ENCODE results near the gene PHYKPL. TPM values are rescaled to one million over a fixed set of nuclear protein-coding genes. Genes with fewer than 3 reads are reported as not detected.

PHYKPL gene
- total and polyA plus RNA-seq, 2 of the 13 experiments (the other 11 are each of a cell fraction or from before 2014, with no cell fraction given) = 18.0 to 78.6 TPM

DNA sequence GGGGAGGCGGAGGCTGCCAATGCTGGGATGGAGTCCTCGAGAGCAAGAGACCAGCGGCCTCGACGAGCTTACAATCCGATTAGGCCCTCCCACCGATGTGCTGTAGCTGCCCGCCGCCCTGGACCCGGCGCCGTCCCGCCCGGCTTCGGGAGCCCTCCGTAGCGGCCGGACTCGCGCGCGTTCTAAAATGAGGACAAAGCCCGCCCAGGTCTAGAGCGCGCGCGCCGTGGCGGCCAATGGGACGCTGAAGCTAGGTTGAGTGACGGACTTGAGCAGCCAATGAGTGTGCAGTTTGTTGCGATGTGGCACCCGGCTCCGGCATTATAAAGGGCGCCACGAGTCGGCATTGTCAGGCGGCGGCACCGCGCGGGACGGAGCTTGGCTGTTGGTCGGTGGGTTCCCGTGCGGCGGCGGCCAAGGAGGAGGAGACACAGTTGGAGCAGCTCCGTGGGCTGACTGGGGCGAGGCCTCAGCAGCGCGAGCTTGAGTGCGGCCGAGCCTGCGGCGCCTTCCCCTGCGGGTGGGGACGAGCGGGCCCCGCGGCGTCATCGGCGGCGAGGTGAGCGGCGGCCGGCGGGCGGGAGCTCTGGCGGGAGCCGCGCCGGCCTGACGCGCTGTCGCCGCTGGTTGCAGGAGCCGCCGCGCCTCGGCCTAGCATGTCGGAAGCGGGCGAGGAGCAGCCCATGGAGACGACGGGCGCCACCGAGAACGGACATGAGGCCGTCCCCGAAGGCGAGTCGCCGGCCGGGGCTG lies 28.2 kb downstream of the PHYKPL start, which contains the start of gene HNRNPAB (continued):
- TF ChIP-seq MAZ (IDR thresholded peaks at IDR 0.05; ENCODE audit: borderline replicate concordance, low read depth, low read length) = no peak
- peak; percentile 57 for TF ChIP-seq MAZ (CRISPR knock-in tag; IDR thresholded peaks at IDR 0.05; ENCODE audit: low read depth)
- no peak for TF ChIP-seq ZNF850 (CRISPR knock-in tag; conservative IDR thresholded peaks at IDR 0.05)
- TF ChIP-seq, protein P1, sequence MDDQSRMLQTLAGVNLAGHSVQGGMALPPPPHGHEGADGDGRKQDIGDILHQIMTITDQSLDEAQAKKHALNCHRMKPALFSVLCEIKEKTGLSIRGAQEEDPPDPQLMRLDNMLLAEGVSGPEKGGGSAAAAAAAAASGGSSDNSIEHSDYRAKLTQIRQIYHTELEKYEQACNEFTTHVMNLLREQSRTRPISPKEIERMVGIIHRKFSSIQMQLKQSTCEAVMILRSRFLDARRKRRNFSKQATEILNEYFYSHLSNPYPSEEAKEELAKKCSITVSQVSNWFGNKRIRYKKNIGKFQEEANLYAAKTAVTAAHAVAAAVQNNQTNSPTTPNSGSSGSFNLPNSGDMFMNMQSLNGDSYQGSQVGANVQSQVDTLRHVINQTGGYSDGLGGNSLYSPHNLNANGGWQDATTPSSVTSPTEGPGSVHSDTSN (CRISPR knock-in tag; IDR thresholded peaks at IDR 0.05; ENCODE audit: borderline replicate concordance) = peak; percentile 97; the same call in 1 of the 2 replicates
- no peak for TF ChIP-seq ZNF460 (CRISPR knock-in tag; IDR thresholded peaks at IDR 0.05; ENCODE audit: borderline replicate concordance)
- peak; percentile 100 for TF ChIP-seq SP2 (CRISPR knock-in tag; IDR thresholded peaks at IDR 0.05)
- TF ChIP-seq, protein P2, sequence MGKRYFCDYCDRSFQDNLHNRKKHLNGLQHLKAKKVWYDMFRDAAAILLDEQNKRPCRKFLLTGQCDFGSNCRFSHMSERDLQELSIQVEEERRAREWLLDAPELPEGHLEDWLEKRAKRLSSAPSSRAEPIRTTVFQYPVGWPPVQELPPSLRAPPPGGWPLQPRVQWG (CRISPR knock-in tag; IDR thresholded peaks at IDR 0.05; ENCODE audit: borderline replicate concordance, low read depth) = no peak
- TF ChIP-seq HMG20B (CRISPR knock-in tag; conservative IDR thresholded peaks at IDR 0.05) = peak; percentile 57
- TF ChIP-seq, protein P3, sequence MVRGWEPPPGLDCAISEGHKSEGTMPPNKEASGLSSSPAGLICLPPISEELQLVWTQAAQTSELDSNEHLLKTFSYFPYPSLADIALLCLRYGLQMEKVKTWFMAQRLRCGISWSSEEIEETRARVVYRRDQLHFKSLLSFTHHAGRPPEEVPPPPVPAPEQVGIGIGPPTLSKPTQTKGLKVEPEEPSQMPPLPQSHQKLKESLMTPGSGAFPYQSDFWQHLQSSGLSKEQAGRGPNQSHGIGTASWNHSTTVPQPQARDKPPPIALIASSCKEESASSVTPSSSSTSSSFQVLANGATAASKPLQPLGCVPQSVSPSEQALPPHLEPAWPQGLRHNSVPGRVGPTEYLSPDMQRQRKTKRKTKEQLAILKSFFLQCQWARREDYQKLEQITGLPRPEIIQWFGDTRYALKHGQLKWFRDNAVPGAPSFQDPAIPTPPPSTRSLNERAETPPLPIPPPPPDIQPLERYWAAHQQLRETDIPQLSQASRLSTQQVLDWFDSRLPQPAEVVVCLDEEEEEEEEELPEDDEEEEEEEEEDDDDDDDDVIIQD (CRISPR knock-in tag; IDR thresholded peaks at IDR 0.05; ENCODE audit: low read depth) = no peak
- peak; percentile 65; the same call in 1 of the 2 replicates for TF ChIP-seq SALL1 (CRISPR knock-in tag; IDR thresholded peaks at IDR 0.05)
- TF ChIP-seq ZNF83 (CRISPR knock-in tag; IDR thresholded peaks at IDR 0.05; ENCODE audit: borderline replicate concordance) = 0 out of 2 replicates have a peak, but pooled peaks have one; percentile 63
- peak; percentile 87; the same call in 1 of the 2 replicates for TF ChIP-seq ZNF780A (CRISPR knock-in tag; IDR thresholded peaks at IDR 0.05)
- peak; percentile 39; the same call in 1 of the 2 replicates for TF ChIP-seq TFAP4 (IDR thresholded peaks at IDR 0.05; ENCODE audit: borderline replicate concordance, low read depth)
- TF ChIP-seq KLF6 (CRISPR knock-in tag; IDR thresholded peaks at IDR 0.05) = peak; percentile 91
- TF ChIP-seq, protein P4, sequence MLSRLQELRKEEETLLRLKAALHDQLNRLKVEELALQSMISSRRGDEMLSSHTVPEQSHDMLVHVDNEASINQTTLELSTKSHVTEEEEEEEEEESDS (CRISPR knock-in tag; IDR thresholded peaks at IDR 0.05; ENCODE audit: borderline replicate concordance) = 0 out of 2 replicates have a peak, but pooled peaks have one; percentile 47
- TF ChIP-seq MZF1 (CRISPR knock-in tag; IDR thresholded peaks at IDR 0.05; ENCODE audit: borderline replicate concordance) = no peak
- TF ChIP-seq RNF2 (conservative IDR thresholded peaks at IDR 0.05; ENCODE audit: low read depth) = peak; percentile 77; the same call in 1 of the 2 replicates
- TF ChIP-seq CCDC6 (CRISPR knock-in tag; IDR thresholded peaks at IDR 0.05) = peak; percentile 93
- 0 out of 2 replicates have a peak, but pooled peaks have one; percentile 64 for TF ChIP-seq ZNF136 (CRISPR knock-in tag; IDR thresholded peaks at IDR 0.05; ENCODE audit: low read depth)
- TF ChIP-seq ZNF343 (CRISPR knock-in tag; IDR thresholded peaks at IDR 0.05) = peak; percentile 93
- peak; percentile 59 for TF ChIP-seq ZSCAN9 (CRISPR knock-in tag; IDR thresholded peaks at IDR 0.05; ENCODE audit: borderline replicate concordance)
- no peak for TF ChIP-seq ZKSCAN1 (IDR thresholded peaks at IDR 0.05; ENCODE audit: low read length)
- TF ChIP-seq HCFC1 (IDR thresholded peaks at IDR 0.05; ENCODE audit: low read depth, low read length) = peak; percentile 34; the same call in 1 of the 2 replicates
- TF ChIP-seq ZNF577 (CRISPR knock-in tag; IDR thresholded peaks at IDR 0.05; ENCODE audit: borderline replicate concordance, low read depth) = 0 out of 2 replicates have a peak, but pooled peaks have one; percentile 62
- peak; percentile 88; the same call in 1 of the 2 replicates for TF ChIP-seq ZNF589 (CRISPR knock-in tag; conservative IDR thresholded peaks at IDR 0.05)
- TF ChIP-seq ONECUT2 (CRISPR knock-in tag; IDR thresholded peaks at IDR 0.05) = 0 out of 2 replicates have a peak, but pooled peaks have one; percentile 10
- peak; percentile 46; the same call in 1 of the 2 replicates for TF ChIP-seq SP5 (CRISPR knock-in tag; IDR thresholded peaks at IDR 0.05; ENCODE audit: borderline replicate concordance, low read depth)
